Measurements from ENCODE around the gene KNDC1. TPM values are rescaled to one million over a fixed set of nuclear protein-coding genes. Genes with fewer than 3 reads are reported as not detected.

The KNDC1 gene
- total and polyA plus RNA-seq, 2 donors: 0.47 to 1.2 TPM

DNA sequence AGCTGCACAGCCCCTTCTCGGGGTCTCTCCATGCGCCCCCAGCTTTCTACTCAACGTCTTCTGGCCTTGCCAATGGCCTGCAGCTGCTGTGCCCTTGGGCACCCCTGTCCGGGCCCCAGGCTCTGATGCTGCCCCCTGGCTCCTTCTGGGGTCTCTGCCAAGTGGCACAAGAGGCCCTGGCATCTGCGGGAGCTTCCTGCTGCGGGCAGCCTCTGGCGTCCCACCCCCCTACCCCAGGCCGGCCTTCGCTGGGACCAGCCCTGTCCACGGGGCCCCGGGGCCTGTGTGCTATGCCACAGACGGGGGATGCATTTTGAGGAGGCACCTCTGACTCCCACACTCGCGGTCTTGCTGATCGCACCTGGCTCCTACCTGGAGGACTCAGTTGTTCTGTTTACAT is 80.0 kb downstream of the KNDC1 start:
- no peak overlapping the region for H3K4me3 ChIP-seq (ENCODE audit: low read depth, low read length)
- H3K27ac ChIP-seq (ENCODE audit: low read depth): no peak overlapping the region
- H3K36me3 ChIP-seq (ENCODE audit: insufficient read depth): no peaks in the 10 kb centered on the region
- H3K4me1 ChIP-seq (ENCODE audit: insufficient read depth): no peaks in the 10 kb centered on the region
- DNase-seq (ENCODE audit: extremely low spot score): no peak
- 80% methylated on average over 15 of the region's 15 CpGs for WGBS

DNA sequence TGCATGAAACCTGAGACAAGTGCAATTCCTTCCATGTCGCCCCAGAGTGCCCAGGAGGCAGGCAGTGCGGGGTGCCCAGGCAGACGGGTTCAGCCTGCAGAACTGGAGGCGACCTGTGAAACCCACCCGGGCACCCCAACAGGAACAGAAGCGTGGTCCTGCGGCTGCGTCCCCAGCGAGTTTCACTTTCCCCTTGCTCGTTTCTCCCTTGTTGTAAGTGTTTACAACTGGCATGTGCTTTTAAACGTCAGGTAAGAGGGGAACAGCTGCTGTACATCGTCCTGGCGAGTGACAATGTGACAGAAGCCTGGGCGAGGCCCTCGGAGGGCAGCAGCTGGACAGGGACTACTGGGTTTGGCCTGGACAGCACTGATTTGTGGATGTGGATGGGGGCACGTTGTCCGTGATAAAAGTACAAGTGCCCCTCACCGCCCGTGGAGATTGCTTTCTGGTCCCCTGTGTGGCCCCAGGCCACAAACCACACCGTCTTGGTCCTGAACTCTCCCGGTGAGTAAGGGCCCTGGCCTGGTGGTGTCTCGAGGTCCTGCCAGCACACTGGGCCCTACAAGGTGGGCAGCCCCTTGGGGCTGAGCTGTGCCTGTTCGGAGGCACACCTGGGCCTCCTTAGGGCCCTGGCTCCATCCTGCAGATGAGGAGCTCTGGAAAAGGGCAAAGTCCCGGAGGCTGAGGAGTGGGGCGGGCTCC is 81.6 kb downstream of the KNDC1 start:
- no peak overlapping the region for H3K27ac ChIP-seq (ENCODE audit: low read depth)
- no peaks in the 10 kb centered on the region for H3K36me3 ChIP-seq (ENCODE audit: insufficient read depth)
- 66% methylated on average over 25 of the region's 25 CpGs for WGBS
- no peaks in the 10 kb centered on the region for H3K4me1 ChIP-seq (ENCODE audit: insufficient read depth)
- no peak overlapping the region for H3K4me3 ChIP-seq (ENCODE audit: low read depth, low read length)
- DNase-seq (ENCODE audit: extremely low spot score): no peak

DNA sequence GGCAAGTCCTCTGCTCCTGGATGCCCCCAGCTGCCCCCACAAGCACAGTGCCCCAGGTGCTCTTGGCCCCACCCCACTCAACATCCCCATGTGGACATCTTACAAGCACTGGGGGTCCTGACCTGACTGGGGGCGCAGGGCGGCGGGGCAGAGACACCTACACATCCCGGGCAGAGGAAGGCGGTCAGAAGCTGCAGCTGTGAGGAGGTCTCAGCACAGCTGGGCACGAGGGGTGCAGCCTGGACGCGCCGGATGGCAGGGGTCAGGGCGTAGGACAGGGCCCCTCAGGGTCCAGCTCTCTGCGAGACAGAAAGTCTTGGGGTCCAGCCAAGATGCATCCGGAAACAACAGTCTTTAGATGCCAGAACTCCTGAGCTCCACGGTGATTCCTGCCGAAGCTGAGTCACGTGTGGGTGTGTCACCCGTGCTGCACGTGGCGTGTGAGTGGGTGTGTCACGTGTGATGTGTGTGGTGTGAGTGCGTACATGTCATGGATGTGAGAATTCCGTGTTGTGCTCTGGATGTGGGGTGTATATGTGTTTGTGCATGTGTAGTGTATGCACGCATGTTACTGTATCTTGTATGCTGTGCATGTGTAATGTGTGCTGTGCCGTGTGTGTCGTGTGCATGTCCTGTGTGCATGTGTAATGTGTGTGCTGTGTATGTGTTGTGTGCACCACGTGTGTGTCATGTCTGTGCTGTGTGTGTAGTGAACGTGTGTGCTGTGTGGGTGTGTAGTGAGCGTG is 82.8 kb downstream of the KNDC1 start:
- H3K36me3 ChIP-seq (ENCODE audit: insufficient read depth): no peaks in the 10 kb centered on the region
- no peak overlapping the region for H3K4me3 ChIP-seq (ENCODE audit: low read depth, low read length)
- WGBS: 71% methylated on average over 27 of the region's 27 CpGs
- DNase-seq (ENCODE audit: extremely low spot score): no peak
- H3K4me1 ChIP-seq (ENCODE audit: insufficient read depth): no peaks in the 10 kb centered on the region
- no peak overlapping the region for H3K27ac ChIP-seq (ENCODE audit: low read depth)

DNA sequence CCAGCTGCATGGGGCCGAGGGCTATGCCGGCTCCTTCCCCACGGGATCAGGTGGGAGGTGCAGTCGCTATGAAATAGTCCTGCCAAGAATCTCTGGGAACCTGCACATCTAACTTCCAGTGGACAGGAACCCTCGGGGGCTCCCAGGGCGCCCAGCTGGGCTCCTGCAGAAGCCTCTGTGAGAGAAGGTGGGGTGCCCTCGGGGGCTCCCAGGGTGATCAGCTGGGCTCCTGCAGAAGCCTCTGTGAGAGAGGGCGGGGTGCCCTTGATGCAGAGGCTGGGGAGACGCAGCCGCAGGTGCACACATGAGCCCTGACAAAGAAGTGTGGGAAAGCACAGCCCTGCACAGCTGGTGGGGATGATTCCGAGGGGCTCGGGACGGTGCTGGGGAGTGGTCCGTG is 83.6 kb downstream of the KNDC1 start:
- H3K27ac ChIP-seq (ENCODE audit: low read depth): no peak overlapping the region
- no peaks in the 10 kb centered on the region for H3K36me3 ChIP-seq (ENCODE audit: insufficient read depth)
- no peak overlapping the region for H3K4me3 ChIP-seq (ENCODE audit: low read depth, low read length)
- DNase-seq (ENCODE audit: extremely low spot score): no peak
- H3K4me1 ChIP-seq (ENCODE audit: insufficient read depth): no peaks in the 10 kb centered on the region
- 67% methylated on average over 14 of the region's 14 CpGs for WGBS

DNA sequence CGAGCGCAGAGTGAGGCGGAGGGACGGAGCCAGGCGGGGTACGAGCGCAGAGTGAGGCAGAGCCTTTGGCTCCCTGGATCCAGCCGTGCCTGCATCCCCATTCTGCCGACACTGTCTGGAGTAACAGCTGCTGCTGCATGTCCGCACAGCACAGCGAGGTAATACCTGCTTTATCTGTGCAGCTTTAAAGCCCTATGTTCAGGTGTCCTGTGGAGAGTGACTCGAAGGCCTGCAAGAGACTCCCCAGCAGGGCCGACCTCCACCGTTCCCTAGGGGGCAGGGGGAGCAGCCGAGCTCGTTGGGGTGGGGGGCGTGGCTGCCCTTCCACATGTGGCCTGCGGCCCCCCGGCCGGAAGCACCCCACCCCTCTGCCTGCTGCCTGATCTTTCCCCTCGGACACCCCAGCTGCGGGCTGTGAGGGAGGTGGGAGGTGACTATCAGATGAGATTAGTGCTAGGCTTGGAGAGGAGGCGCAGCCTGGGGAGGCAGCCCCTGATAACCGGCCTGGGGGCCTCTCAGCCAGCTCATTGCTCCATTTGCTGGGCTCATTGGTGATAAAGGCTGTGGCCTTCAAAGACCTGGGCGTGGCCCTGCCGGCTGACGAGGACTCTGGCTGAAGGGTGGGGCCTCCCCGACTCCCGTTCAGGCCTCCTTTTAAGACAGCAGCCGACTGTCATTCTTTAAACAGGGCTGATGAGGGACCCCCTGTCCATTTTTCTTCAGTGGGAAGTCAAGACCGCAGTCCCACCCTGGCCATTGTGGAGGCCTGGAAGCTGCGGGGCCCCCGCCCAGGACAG is 85.6 kb downstream of the KNDC1 start:
- no peaks in the 10 kb centered on the region for H3K4me1 ChIP-seq (ENCODE audit: insufficient read depth)
- no peak for DNase-seq (ENCODE audit: extremely low spot score)
- no peak overlapping the region for H3K4me3 ChIP-seq (ENCODE audit: low read depth, low read length)
- WGBS: 52% methylated on average over 33 of the region's 33 CpGs
- no peak overlapping the region for H3K27ac ChIP-seq (ENCODE audit: low read depth)
- no peaks in the 10 kb centered on the region for H3K36me3 ChIP-seq (ENCODE audit: insufficient read depth)

DNA sequence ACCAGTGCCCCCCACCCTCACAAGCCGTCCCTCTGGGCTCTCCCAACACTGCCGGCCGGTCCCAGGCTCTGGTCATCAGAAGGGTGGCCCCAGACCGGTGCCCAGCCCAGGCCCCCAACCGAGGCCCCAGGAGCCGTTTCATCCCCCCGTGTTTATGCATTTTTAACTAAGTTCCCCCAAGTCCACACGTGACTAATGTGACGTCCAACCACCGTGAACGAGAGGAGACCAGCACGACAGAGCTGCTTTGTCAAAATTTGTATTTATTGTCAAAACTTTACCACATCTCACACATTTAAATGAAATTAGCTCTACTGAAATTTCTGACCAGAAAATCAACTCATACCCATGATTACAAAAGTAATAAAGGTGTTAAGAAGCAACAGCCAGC is 86.2 kb downstream of the KNDC1 start:
- Histone ChIP-seq H3K27ac (ENCODE audit: low read depth) (no peak overlapping the region), H3K4me3 (ENCODE audit: low read depth, low read length) (no peak overlapping the region), H3K36me3 (ENCODE audit: insufficient read depth) (no peaks in the 10 kb centered on the region), H3K4me1 (ENCODE audit: insufficient read depth) (no peaks in the 10 kb centered on the region)
- DNase-seq (ENCODE audit: extremely low spot score): no peak
- 46% methylated on average over 12 of the region's 12 CpGs for WGBS

DNA sequence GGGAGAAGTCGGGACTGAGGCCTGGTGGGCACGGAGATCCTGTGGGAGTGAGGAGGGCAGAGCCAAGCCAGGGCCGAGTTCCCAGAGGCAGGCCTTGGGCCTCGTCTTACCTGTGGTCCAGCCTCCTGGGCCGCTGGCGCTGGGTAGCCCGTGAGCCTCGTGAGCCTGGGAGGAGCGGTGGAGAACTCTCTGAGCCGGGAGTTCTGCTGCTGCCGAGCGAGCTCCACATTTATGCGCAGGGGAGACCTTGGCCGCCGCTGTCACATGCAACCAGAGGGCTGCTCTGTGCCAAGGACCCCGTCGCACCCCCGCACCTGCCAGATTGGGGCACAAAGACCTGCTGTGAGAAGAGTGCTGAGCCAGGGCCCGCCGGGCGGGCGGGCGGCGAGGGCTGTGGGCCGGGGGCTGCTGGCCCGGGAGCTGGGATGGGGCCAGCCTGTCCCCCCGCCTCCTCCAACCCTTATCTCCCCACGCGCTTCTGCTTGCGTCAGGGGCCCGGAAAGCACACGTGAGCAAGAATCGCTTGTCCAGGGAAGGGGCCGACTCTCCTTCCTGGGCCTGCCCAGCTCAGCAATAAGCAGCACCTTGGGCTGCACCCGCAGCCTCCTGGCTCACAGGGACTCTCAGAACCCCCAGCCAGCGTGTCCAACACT is 87.8 kb downstream of the KNDC1 start:
- Histone ChIP-seq H3K4me3 (ENCODE audit: low read depth, low read length) (no peak overlapping the region), H3K36me3 (ENCODE audit: insufficient read depth) (no peaks in the 10 kb centered on the region), H3K4me1 (ENCODE audit: insufficient read depth) (no peaks in the 10 kb centered on the region), H3K27ac (ENCODE audit: low read depth) (no peak overlapping the region)
- no peak for DNase-seq (ENCODE audit: extremely low spot score)
- 64% methylated on average over 36 of the region's 36 CpGs for WGBS

DNA sequence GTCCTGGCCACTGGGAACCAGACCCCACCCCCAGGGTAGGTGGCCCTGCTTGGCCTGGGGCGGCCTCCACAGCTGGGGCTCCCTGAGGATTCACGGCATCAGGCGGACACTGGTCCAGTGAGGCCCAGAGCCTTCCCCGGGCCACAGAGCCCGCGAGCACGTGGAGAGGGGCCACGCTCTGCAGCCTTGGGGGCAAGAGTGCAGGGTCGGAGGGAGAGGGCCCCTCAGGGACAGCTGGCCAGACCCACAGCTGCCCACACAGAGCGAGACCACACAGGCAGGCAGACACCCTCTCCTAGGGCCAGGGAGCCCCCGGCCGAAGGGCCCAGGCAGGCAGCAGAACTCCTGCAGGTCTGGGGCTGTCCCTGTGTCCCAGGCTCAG is 88.3 kb downstream of the KNDC1 start:
- H3K27ac ChIP-seq (ENCODE audit: low read depth): no peak overlapping the region
- DNase-seq (ENCODE audit: extremely low spot score): no peak
- WGBS: 81% methylated on average over 12 of the region's 12 CpGs

DNA sequence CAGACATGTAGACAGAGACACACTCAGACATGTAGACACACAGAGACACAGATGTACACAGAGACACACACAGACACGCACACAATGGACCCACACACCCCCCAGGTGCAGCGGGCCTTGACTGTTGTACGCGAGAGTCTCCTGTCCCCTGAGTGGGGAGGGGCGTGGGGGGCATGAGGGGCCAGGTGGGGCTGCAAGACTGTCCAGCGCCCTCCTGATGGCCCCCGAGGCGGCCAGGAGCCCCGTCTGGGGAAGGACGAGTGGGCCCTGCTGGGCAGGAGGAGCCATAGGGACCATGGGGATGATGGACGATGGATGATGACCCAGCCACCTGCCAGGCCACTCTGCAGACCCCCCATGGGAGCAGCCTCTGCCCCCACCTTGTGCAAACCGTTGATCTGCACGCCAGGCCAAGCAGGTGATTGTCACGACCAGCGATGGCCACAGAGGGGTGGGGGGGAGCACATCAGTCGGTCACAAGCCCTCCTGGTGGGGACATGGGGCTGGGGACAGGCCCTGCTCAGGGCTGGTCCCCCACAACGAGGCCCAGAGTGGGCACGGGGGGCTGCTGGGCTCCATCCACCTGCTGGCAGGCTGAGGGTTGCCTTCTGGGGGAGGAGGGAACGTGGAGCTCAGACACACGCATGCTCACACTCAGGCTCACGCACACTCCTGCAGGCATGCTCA is 89.2 kb downstream of the KNDC1 start:
- DNase-seq (ENCODE audit: extremely low spot score): no peak
- Histone ChIP-seq H3K36me3 (ENCODE audit: insufficient read depth) (no peaks in the 10 kb centered on the region), H3K4me3 (ENCODE audit: low read depth, low read length) (no peak overlapping the region), H3K4me1 (ENCODE audit: insufficient read depth) (no peaks in the 10 kb centered on the region), H3K27ac (ENCODE audit: low read depth) (no peak overlapping the region)
- 70% methylated on average over 21 of the region's 21 CpGs for WGBS

More for the DNA sequence above, 88.3 kb downstream of the KNDC1 start:
- Histone ChIP-seq H3K4me3 (ENCODE audit: low read depth, low read length) (no peak overlapping the region), H3K4me1 (ENCODE audit: insufficient read depth) (no peaks in the 10 kb centered on the region), H3K36me3 (ENCODE audit: insufficient read depth) (no peaks in the 10 kb centered on the region)

DNA sequence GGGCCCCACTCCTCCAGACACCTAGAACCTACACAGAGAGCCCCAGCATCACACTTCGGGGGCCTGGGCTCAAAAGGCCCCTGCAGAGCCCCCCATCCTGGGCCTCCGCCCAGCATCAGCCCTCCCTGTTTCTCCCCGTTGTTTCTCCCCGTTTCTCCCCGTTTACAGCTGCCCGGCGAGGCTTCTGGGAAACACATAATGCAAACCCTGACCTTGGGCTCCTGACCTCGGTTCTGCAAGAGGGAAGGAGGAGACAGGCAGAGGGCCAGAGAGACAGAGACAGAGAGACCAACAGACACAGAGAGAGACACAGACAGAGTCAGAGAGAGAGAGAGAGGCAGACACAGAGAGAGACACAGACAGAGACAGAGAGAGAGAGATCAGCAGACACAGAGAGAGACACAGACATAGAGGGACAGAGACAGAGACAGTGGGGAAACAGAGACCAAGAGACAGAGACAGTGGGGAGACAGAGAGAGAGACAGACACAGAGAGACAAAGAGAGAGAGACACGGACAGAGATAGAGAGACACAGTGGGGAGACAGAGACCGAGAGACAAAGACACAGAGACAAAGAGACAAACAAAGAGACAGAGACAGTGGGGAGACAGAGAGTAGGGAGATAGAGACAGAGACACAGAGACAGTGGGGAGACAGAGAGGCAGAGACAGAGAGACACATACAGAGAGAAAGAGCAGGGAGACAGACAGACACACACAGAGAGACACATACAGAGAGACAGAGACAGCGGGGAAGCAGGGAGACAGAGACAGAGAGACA is 90.1 kb downstream of the KNDC1 start:
- Histone ChIP-seq H3K4me3 (ENCODE audit: low read depth, low read length) (no peak overlapping the region), H3K27ac (ENCODE audit: low read depth) (no peak overlapping the region), H3K4me1 (ENCODE audit: insufficient read depth) (no peaks in the 10 kb centered on the region), H3K36me3 (ENCODE audit: insufficient read depth) (no peaks in the 10 kb centered on the region)
- WGBS: 54% methylated on average over 11 of the region's 11 CpGs
- no peak for DNase-seq (ENCODE audit: extremely low spot score)

DNA sequence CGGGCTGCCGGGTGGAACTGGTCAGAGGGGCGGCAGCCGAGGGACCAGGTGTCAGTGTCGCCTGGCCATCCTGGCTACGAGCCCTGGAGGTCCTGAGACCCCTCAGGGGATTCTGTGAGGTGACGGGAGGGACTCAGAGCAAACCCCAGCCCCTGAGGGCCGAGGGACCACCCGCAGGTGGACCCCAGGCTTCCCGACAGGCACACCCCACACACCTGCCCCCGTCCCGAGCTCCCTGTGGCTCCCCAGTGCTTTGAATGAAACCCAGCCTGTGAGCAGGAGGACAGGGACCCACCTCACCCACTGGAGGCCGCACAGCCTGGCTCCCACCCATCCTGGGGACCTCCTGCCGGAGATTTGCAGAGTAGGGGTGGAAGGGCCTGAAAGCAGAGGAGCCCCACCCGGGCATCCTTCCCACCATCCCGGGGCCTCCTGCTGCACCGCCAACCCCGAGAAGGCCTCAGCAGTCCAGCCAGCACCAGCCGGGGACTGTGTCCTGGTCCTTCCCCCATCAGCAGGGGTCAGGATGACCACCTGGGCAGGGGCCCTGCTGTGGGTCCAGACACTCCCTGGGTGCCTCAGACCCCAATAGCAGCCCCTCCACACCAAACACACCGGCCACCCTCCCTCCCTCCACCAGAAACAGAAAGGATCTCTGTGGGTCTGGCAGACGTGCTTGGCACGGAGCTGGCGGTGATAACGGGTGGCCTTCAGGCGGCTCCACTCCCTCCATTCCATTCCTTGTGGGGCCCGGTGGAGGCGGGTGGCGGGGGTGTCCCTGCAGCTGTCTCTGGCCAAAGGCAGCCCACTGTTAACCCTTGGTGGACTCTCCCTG is 91.6 kb downstream of the KNDC1 start:
- H3K27ac ChIP-seq (ENCODE audit: low read depth): no peak overlapping the region
- no peaks in the 10 kb centered on the region for H3K36me3 ChIP-seq (ENCODE audit: insufficient read depth)
- 58% methylated on average over 28 of the region's 28 CpGs for WGBS
- no peaks in the 10 kb centered on the region for H3K4me1 ChIP-seq (ENCODE audit: insufficient read depth)
- DNase-seq (ENCODE audit: extremely low spot score): no peak
- H3K4me3 ChIP-seq (ENCODE audit: low read depth, low read length): no peak overlapping the region

DNA sequence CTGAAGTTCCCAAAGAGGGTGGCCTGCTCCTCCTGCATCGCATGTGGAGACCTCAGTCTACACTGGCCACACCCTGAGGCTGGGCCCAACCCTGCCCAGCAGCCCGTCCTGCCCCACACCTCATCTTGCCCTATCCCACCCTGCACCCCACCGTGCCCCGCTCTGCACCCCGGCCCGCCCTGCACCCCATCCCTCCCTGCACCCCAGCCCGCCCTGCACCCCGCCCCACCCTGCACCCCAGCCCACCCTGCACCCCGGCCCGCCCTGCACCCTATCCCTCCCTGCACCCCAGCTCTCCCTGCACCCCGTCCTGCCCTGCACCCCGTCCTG is 92.2 kb downstream of the KNDC1 start:
- 80% methylated on average over 12 of the region's 12 CpGs for WGBS
- no peaks in the 10 kb centered on the region for H3K36me3 ChIP-seq (ENCODE audit: insufficient read depth)
- H3K4me1 ChIP-seq (ENCODE audit: insufficient read depth): no peaks in the 10 kb centered on the region
- H3K4me3 ChIP-seq (ENCODE audit: low read depth, low read length): no peak overlapping the region
- no peak for DNase-seq (ENCODE audit: extremely low spot score)
- no peak overlapping the region for H3K27ac ChIP-seq (ENCODE audit: low read depth)

Measured in urinary bladder (tissue), 4 donors.